DMS53 treated with DMSO at 0.1 percent for 48 hours (cell line): ENCODE results near the gene BATF3.
"Not testable (repeated sequence)": the region's sequence is repeated elsewhere in the genome, so short reads cannot be mapped to it uniquely, and the experiment has no call there.

Experiments used
- DNase-seq: peaks from one replicate; lab custom pipeline; 2025; ENCODE audit not compliant: unreplicated experiment; lab: John Stamatoyannopoulos, UW

The BATF3 gene

GRCh38 chr1:212664409-212665199 is 35.0 kb downstream of the BATF3 start:
- no peak for DNase-seq

DNA sequence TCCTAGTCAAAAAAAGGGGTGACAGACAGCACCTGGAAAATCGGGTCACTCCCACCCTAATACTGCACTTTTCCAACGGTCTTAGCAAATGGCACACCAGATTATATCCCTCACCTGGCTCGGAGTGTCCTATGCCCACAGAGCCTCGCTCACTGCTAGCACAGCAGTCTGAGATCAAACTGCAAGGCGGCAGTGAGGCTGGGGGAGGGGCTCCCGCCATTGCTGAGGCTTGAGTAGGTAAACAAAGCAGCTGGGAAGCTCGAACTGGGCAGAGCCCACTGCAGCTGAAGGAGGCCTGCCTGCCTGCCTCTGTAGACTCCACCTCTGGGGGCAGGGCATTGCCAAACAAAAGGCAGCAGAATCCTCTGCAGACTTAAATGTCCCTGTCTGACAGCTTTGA is 41.4 kb downstream of the BATF3 start:
- DNase-seq = not testable (repeated sequence)

GRCh38 chr1:212656730-212657129 is 42.9 kb downstream of the BATF3 start:
- DNase-seq = no peak

DNA sequence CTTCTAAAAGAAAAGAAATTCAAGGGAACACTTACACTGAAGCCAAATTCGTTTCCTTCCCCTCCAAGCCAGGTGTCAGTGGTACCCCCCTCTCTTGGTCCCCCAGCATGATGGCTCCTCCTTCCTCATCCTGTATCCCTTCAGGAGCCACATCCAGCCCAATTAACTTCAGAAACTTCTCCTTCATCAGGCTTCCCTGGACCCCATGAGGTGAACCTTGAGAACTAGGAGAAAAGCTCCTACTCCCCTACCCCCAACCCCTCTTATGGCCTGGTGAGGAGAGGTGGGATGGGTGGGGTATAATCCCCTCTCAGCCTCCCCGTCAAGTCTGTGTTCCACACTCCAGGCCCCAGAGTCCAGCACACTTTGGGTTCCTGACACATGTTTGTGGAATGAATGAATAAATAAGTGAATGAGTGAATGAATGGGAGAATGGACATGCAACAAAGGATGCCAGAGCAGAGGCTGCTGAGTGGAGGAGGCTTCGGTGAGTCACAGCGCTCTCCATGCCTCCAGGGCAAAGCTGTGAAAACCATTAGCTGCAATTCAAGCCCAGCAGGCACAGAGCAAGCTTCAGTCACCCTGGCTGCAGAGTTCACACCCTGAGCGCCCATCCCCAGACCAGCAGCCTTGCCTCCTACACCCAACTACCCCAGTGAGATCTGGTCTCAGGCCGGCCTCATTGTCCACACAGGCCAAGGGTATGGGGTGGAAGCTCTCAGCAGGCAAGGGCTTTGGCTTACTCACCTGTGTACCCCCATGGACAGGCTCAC is 43.8 kb downstream of the BATF3 start:
- no peak for DNase-seq

DNA sequence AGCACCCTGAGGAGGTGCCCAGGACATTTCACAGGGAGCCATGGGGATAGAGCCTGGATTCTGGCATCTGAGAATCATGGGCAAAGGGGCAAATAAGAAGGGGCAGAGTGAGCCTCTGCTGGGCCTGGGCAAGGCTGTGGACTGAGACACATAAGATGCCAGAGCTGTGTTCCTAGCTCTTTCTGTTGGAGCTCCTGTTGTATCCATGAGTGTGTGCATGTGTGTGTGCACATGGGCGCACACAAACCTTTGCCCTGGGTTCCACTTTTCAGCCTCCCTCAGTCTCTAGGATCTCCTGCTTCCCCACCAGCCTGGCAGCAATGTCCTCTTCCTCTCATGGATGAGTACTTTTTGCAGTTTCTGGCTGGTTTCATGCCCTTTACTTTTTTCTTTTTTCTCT is 47.0 kb downstream of the BATF3 start:
- no peak for DNase-seq

DNA sequence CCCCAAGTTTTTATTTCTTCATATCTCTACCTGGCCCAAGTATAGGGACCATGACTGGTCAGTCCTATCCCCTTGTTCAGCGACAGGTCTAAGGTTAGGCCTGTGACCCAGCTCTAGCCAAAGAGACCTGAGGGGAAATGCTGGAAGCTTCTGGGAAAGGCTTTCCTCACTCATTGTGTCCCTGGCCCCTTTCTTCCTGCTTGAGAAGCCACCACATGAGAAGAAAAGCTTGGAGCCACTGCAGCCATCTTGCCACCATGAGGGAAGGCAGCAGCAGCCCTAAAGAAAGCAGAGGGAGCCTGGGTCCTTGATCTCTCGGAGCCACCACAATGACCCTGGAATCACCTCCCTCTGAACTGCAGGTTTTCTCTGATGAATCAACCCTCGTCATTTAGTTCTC is 47.7 kb downstream of the BATF3 start:
- no peak for DNase-seq

GRCh38 chr1:212651521-212651920 is 48.1 kb downstream of the BATF3 start:
- DNase-seq = no peak

- DNase-seq = no peak
Measured at GRCh38 chr1:212650228-212650627, 49.4 kb downstream of the BATF3 start.

GRCh38 chr1:212649020-212649419 is 50.6 kb downstream of the BATF3 start:
- DNase-seq = no peak

DNA sequence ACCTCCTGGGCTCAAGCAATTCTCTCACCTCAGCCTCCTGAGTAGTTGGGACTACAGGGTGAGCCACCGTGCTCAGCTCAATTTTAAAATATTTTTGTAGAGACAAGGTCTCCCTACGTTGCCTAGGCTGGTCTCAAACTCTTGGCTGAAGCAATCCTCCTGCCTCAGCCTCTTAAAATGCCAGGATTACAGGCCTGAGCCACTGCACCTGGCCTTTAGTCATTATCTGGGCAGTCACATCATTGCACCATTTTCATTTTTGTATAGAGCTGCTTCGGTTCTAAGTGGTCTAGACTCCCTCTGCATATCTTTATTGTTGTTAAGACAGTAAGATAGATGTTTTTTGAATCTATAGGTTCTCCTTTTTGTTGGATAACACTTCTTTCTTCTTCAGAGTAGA is 51.2 kb downstream of the BATF3 start:
- DNase-seq = no peak

GRCh38 chr1:212647004-212647403 is 52.6 kb downstream of the BATF3 start:
- no peak for DNase-seq

DNA sequence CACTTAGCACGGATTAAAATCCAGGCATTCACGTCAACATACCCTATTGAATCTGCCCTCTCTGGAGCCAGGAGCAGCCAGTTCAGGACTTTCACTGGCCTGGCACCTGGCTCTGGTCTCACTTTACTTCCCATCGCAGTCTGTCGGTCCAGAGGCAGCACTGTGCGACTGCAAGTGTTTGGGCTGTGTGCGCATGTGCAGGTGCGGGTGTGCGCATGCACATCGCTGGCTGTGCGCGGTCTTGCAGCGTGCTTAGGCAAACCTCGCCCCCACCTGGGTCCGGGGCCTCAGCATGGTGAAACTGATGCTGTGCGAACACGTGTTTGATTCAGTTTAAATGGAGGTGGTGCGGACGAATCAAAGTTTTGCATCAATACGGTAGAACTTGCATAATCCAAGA is 53.1 kb downstream of the BATF3 start:
- no peak for DNase-seq

DNA sequence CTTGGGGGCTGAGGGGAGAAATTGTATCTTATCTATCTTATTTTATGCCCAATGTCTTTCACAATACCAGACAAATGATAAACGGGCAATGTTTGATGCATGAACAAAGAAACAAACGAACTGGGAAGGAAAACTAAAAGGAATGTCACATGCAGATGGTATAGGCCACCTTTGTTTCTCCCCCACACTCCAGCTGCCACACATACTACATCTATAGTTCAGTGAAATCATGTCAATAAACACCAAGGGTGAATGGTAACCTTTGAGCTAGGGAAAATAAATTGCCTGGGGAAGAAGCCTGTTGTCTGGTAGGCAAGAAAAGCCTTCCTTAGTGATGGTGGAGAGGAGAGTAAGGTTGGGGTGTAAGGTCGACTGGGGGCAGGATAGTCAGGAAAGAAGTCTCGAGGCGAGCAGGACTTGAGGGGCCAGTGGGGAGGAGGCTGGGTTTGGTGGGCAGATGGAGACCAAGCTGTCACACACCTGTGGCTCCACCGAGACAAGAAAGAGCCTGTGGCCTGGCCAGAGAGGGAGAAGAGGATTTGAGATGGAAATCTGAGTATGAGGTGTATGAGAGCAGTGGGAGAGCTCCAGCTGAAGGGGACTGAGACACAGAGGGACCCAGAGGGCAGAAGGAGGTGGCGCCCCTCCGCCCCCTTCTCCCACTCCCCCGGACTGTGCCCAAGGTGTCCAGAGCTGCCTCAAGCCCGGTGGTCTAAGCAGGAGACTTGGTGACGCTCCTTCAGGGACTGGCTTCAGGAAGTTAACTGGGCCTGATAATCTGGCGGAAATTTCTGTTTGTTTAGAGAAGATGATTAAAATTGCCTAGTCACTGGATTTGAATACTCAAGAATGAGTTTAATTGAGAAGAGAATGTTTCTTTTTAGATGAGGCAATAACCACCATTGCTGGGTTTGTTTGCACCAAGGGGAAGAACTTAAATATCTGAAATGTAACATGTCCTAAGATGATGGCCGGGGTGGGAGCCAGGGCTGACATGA is 53.8 kb downstream of the BATF3 start:
- DNase-seq = no peak

GRCh38 chr1:212644866-212645545 is 54.6 kb downstream of the BATF3 start:
- DNase-seq = no peak

- no peak for DNase-seq
Measured at GRCh38 chr1:212643877-212644276, 55.8 kb downstream of the BATF3 start.

DNA sequence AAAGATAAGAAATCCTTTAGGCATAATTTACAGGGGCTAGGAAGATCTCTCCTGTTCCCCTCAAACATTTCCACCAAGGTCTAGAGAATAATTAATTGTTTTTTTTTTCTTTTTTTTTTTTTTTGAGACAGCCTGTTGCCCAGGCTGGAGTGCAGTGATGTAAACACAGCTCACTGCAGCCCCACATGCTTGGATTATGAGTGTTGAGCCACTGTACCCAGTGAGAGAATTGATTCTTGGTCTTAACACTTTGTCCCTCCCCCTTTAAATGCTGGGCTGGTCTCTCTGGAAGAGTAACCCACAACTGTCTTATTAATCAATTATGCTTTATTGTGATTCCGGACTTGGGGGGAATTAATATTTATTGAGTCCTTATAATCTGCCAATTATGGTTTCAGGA is 57.7 kb downstream of the BATF3 start:
- no peak for DNase-seq

DNA sequence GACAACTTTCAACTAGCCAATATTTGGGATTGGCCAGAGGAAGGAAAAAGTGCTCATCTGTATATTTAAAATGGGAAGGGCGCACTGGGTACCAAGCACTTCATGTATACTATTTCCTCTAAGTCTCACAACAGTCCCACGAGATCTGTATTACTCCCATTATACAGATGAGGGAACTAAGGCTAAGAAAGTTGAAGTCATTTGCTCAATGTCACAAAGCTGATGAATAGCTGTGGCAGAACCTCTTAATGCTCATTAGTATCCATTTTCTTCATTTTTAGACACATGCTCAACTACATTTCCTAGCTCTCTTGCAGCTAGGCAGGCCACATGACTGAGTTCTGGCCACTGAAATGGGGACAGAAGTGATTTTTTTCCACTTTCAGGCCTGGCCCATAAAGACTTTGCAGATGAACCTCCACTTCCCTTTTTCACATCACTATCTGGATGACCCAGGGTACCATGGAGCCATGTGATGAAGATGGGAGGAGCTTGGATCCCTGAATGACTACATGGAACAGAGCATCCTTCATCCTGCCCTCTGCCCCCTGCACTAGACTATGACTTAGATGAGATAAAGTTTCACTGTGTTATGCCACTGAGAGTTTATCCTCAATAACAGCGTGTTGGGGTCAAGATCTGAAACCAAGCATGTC is 59.3 kb downstream of the BATF3 start:
- DNase-seq = no peak

GRCh38 chr1:212639524-212639923 is 60.1 kb downstream of the BATF3 start:
- not testable (repeated sequence) for DNase-seq

DNA sequence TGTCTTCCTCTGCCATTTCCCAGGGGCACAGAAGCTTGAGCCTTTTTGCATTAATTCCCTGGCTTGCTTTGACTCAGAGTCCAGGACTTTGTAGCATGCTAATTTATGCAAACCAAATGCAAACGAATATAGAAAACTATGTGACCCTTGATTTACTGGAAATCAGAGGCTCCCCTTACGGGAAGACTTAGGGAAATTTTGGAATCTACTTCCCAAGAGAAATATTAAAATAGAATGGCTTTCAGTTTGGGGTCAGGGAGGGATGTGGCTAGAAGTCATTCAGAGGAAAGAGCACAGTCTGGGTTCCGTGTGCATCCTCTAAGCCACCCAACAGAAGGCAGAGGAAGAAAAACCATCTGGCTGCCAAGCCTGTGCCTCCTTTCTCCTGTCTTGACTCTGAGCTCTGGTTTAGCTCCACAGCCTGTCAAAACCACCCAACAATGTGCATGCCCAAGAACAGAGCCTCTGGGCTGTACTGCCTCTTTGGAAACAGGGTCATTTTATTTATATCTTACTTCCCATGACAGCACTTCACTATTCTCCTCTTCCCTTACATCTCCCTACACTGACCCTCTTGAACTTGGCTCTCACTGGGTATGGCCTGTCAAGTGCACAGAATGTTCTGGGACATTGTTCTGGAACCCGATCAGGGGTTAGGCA is 61.0 kb downstream of the BATF3 start:
- DNase-seq = no peak

- no peak for DNase-seq
Measured at GRCh38 chr1:212637902-212638301, 61.7 kb downstream of the BATF3 start.
